GM23338 (cell line): Measurements from ENCODE around the gene EEF1E1. TPM values are rescaled to one million over a fixed set of nuclear protein-coding genes. Genes with fewer than 3 reads are reported as not detected.

Source experiments
- ATAC-seq: fragments of 200-7000 bp; cut with Tn5 transposase; 3 replicates; pipeline ENCODE4 v1.9.1; 2020
- DNase-seq: peaks from one replicate; pipeline ENCODE4 v3.0.0-alpha.2; 2015; ENCODE audit warnings: low spot score
- H2AFZ ChIP-seq: fragments of 200-600 bp; sonication (generic); 2 replicates; pipeline ENCODE4 v1.8.0; 2016; ENCODE audit warnings: antibody characterized with exemption, mild to moderate bottlenecking, moderate library complexity
- H3F3A ChIP-seq: fragments of 200-600 bp; sonication (generic); replicated peaks from 2 replicates; pipeline ENCODE4 v1.8.0; 2017; ENCODE audit warnings: antibody characterized with exemption, mixed run types, low read depth
- H3K27ac ChIP-seq: fragments of 200-600 bp; sonication (generic); 2 replicates; pipeline ENCODE4 v1.6.1; 2016; ENCODE audit warnings: low read depth
- H3K27me3 ChIP-seq: fragments of 200-600 bp; sonication (generic); 2 replicates; pipeline ENCODE4 v1.8.0; 2016; ENCODE audit warnings: mild to moderate bottlenecking, mixed run types, moderate library complexity; ENCODE audit not compliant: insufficient read depth
- H3K36me3 ChIP-seq: fragments of 200-600 bp; sonication (generic); 2 replicates; pipeline ENCODE4 v1.8.0; 2016; ENCODE audit warnings: mild to moderate bottlenecking; ENCODE audit not compliant: insufficient read depth
- H3K4me1 ChIP-seq: fragments of 200-600 bp; sonication (generic); 2 replicates; pipeline ENCODE4 v1.8.0; 2016; ENCODE audit warnings: mild to moderate bottlenecking, moderate library complexity; ENCODE audit not compliant: insufficient read depth
- H3K4me2 ChIP-seq: fragments of 200-600 bp; sonication (generic); 2 replicates; pipeline ENCODE4 v1.7.1; 2017; ENCODE audit warnings: mixed run types
- H3K4me3 ChIP-seq: fragments of 200-600 bp; sonication (generic); 2 replicates; pipeline ENCODE4 v1.6.1; 2016; ENCODE audit warnings: mixed run types
- H3K79me2 ChIP-seq: fragments of 200-600 bp; sonication (generic); replicated peaks from 2 replicates; pipeline ENCODE4 v1.8.0; 2017; ENCODE audit warnings: mild to moderate bottlenecking; ENCODE audit not compliant: insufficient read depth
- H3K9me2 ChIP-seq: fragments of 200-600 bp; sonication (generic); 2 replicates; pipeline ENCODE4 v1.8.0; 2017; ENCODE audit not compliant: insufficient read depth
- H4K20me1 ChIP-seq: fragments of 200-600 bp; sonication (generic); replicated peaks from 2 replicates; pipeline ENCODE4 v1.8.0; 2017; ENCODE audit warnings: mild to moderate bottlenecking; ENCODE audit not compliant: insufficient read depth
- H3K27ac Mint-ChIP-seq: 2 replicates; pipeline ENCODE4 v1.8.0; 2020; ENCODE audit warnings: inconsistent platforms, mild to moderate bottlenecking, moderate library complexity, mixed read lengths
- H3K27me3 Mint-ChIP-seq: 3 replicates; pipeline ENCODE4 v1.8.0; 2022; ENCODE audit warnings: low read depth, mild to moderate bottlenecking, moderate library complexity, mixed read lengths, inconsistent platforms; ENCODE audit not compliant: insufficient read depth, poor library complexity
- H3K36me3 Mint-ChIP-seq: 3 replicates; pipeline ENCODE4 v1.8.0; 2021; ENCODE audit warnings: low read depth, mild to moderate bottlenecking, inconsistent platforms, moderate library complexity, mixed read lengths
- H3K4me1 Mint-ChIP-seq: 3 replicates; pipeline ENCODE4 v1.8.0; 2020; ENCODE audit warnings: mild to moderate bottlenecking, inconsistent platforms, mixed read lengths
- H3K4me3 Mint-ChIP-seq: 3 replicates; pipeline ENCODE4 v1.8.0; 2021; ENCODE audit warnings: moderate library complexity, mild to moderate bottlenecking, inconsistent platforms, mixed read lengths
- H3K9me3 Mint-ChIP-seq: 3 replicates; pipeline ENCODE4 v1.8.0; 2020; ENCODE audit warnings: moderate library complexity, mild to moderate bottlenecking, inconsistent platforms, mixed read lengths
- CREB1 ChIP-seq: fragments of 250-450 bp; sonication (Bioruptor Pico); IDR thresholded peaks from 2 replicates; pipeline ENCODE4 v1.5.0; 2020; ENCODE audit warnings: low read depth, mild to moderate bottlenecking, moderate library complexity
- CTCF ChIP-seq, 2 experiments: fragments of 200-600 bp in 1 of 2; sonication (generic) in 1 of 2; conservative IDR thresholded peaks; 2 replicates each; pipeline versions ENCODE4 v1.5.1 to v1.6.1; 2016 to 2017; ENCODE audit warnings: antibody characterized with exemption in 2 of 2, low read depth in 2 of 2, mild to moderate bottlenecking in 2 of 2, moderate library complexity in 1 of 2
- ETS1 ChIP-seq: IDR thresholded peaks from 2 replicates; pipeline ENCODE4 v1.6.1; 2016; ENCODE audit warnings: antibody characterized with exemption
- EZH2 ChIP-seq: fragments of 200-600 bp; sonication (generic); IDR thresholded peaks from one replicate; pipeline ENCODE4 v1.8.0; 2017; ENCODE audit warnings: antibody characterized with exemption, mild to moderate bottlenecking, low read depth; ENCODE audit not compliant: unreplicated experiment
- EZH2phosphoT487 ChIP-seq: fragments of 200-600 bp; sonication (generic); IDR thresholded peaks from one replicate; pipeline ENCODE4 v1.8.1; 2018; ENCODE audit warnings: antibody characterized with exemption; ENCODE audit not compliant: unreplicated experiment
- JUNB ChIP-seq: IDR thresholded peaks from one replicate; pipeline ENCODE4 v1.6.1; 2016; ENCODE audit warnings: antibody characterized with exemption; ENCODE audit not compliant: unreplicated experiment
- NANOG ChIP-seq: IDR thresholded peaks from 2 replicates; pipeline ENCODE4 v1.6.1; 2016; ENCODE audit warnings: antibody characterized with exemption, borderline replicate concordance
- POLR2AphosphoS5 ChIP-seq: IDR thresholded peaks from 2 replicates; pipeline ENCODE4 v1.6.1; 2016; ENCODE audit warnings: antibody characterized with exemption, low read depth
- REST ChIP-seq: IDR thresholded peaks from one replicate; pipeline ENCODE4 v1.6.1; 2018; ENCODE audit warnings: antibody characterized with exemption; ENCODE audit not compliant: unreplicated experiment
- STAT1 ChIP-seq: IDR thresholded peaks from one replicate; pipeline ENCODE4 v1.6.1; 2016; ENCODE audit warnings: antibody characterized with exemption; ENCODE audit not compliant: unreplicated experiment
- ZNF114 ChIP-seq: fragments of 250-450 bp; sonication (Bioruptor Pico); IDR thresholded peaks from 2 replicates; pipeline ENCODE4 v1.5.0; 2020; ENCODE audit warnings: mild to moderate bottlenecking, moderate library complexity
- ZNF331 ChIP-seq: fragments of 250-450 bp; sonication (Bioruptor Pico); IDR thresholded peaks from 2 replicates; pipeline ENCODE4 v1.5.0; 2020; ENCODE audit warnings: low read depth, mild to moderate bottlenecking, moderate library complexity
- ZNF462 ChIP-seq: fragments of 250-450 bp; sonication (Bioruptor Pico); IDR thresholded peaks from 2 replicates; pipeline ENCODE4 v1.5.0; 2020; ENCODE audit warnings: mild to moderate bottlenecking, moderate library complexity
- polyA plus RNA-seq: library from polyadenylated mRNA; unstranded; fragments of >200 nt; fragmentation: Nextera tagmentation; extraction: Ambion mirVana; gene quantifications from 2 replicates; pipeline ENCODE4 v1.2.1, GENCODE V29; 2016
- total RNA-seq: library from RNA; depleted of rRNA; stranded (reverse); fragments of >200 nt; shearing (Covaris generic); gene quantifications from 2 replicates; pipeline ENCODE4 v1.2.3, GENCODE V29; 2014

The EEF1E1 gene
- total and polyA plus RNA-seq, 2 experiments from 2014 or later = 298 to 317 TPM

GRCh38 chr6:8080362-8081151 lies 21.8 kb downstream of the EEF1E1 start:
- H3K27ac Mint-ChIP-seq = peak overlapping the region; percentile 69; the same call in 1 of the 2 replicates
- Histone ChIP-seq H2AFZ (no peak overlapping the region), H3F3A (no peaks in the 10 kb centered on the region), H3K4me3 (no peak overlapping the region), H3K27me3 (no peaks in the 10 kb centered on the region), H3K9me2 (peaks cover 3% of the 10 kb centered on the region; the same call in 1 of the 2 replicates), H3K79me2 (peaks cover 28% of the 10 kb centered on the region), H4K20me1 (peaks cover 37% of the 10 kb centered on the region), H3K4me2 (no peak overlapping the region), H3K27ac (no peak overlapping the region), H3K4me1 (no peaks in the 10 kb centered on the region; the same call in 1 of the 2 replicates), H3K36me3 (peaks cover 5% of the 10 kb centered on the region; the same call in 1 of the 2 replicates)
- H3K9me3 Mint-ChIP-seq = no peaks in the 10 kb centered on the region; the same call in 2 of the 3 replicates
- H3K36me3 Mint-ChIP-seq = peaks cover 41% of the 10 kb centered on the region
- no peak for ATAC-seq
- peaks cover 3% of the 10 kb centered on the region for H3K27me3 Mint-ChIP-seq
- H3K4me1 Mint-ChIP-seq = peaks cover 11% of the 10 kb centered on the region; the same call in 2 of the 3 replicates
- DNase-seq = no peak
- no peak overlapping the region for H3K4me3 Mint-ChIP-seq
- TF ChIP-seq EZH2phosphoT487 (no peak), EZH2 (no peak), ZNF462 (CRISPR knock-in tag) (no peak), STAT1 (no peak), ZNF331 (CRISPR knock-in tag) (no peak), POLR2AphosphoS5 (no peak), CTCF (conservative IDR thresholded peaks at IDR 0.05; ENCODE audit: low read depth in 2 of 2) (no peak), CREB1 (no peak), JUNB (no peak), REST (no peak), NANOG (no peak), ETS1 (no peak), ZNF114 (CRISPR knock-in tag) (no peak)
